ENCODE results near the gene LELP1.

DNA sequence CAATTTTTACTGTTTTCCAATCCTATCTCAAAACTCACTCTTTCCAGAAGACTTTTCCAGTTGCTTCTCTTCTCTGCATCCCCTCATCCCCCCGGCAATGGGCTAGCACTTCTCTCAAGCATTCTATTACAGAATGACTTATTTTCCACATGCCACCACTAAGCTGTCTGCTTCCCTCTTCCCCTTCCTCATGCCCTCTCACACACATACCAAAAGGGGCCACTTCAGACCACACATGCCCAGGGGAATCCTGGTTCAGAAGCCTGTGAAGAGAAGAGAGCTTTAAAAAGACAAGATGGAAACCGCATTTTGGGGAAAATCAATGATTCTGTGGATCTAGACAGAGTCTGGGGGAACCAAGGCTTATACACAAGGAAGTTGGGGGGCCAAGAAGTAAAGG is 47.9 kb downstream of the LELP1 start:
- TF ChIP-seq RAD21 (IDR thresholded peaks at IDR 0.05; ENCODE audit: low read depth) (no peak), CEBPB (IDR thresholded peaks at IDR 0.05) (no peak), NFIC (IDR thresholded peaks at IDR 0.05) (no peak), YY1 (IDR thresholded peaks at IDR 0.05; ENCODE audit: low read depth) (no peak), CREB1 (IDR thresholded peaks at IDR 0.05; ENCODE audit: low read depth) (no peak), TCF12 (IDR thresholded peaks at IDR 0.05; ENCODE audit: low read depth) (no peak), MAX (IDR thresholded peaks at IDR 0.05) (no peak)
- TF ChIP-seq, protein P1, sequence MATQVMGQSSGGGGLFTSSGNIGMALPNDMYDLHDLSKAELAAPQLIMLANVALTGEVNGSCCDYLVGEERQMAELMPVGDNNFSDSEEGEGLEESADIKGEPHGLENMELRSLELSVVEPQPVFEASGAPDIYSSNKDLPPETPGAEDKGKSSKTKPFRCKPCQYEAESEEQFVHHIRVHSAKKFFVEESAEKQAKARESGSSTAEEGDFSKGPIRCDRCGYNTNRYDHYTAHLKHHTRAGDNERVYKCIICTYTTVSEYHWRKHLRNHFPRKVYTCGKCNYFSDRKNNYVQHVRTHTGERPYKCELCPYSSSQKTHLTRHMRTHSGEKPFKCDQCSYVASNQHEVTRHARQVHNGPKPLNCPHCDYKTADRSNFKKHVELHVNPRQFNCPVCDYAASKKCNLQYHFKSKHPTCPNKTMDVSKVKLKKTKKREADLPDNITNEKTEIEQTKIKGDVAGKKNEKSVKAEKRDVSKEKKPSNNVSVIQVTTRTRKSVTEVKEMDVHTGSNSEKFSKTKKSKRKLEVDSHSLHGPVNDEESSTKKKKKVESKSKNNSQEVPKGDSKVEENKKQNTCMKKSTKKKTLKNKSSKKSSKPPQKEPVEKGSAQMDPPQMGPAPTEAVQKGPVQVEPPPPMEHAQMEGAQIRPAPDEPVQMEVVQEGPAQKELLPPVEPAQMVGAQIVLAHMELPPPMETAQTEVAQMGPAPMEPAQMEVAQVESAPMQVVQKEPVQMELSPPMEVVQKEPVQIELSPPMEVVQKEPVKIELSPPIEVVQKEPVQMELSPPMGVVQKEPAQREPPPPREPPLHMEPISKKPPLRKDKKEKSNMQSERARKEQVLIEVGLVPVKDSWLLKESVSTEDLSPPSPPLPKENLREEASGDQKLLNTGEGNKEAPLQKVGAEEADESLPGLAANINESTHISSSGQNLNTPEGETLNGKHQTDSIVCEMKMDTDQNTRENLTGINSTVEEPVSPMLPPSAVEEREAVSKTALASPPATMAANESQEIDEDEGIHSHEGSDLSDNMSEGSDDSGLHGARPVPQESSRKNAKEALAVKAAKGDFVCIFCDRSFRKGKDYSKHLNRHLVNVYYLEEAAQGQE (IDR thresholded peaks at IDR 0.05; ENCODE audit: low read depth) = no peak
